G401 (cell line): ENCODE results near the gene CNPY3. TPM values are rescaled to one million over a fixed set of nuclear protein-coding genes. Genes with fewer than 3 reads are reported as not detected.
"Not testable (repeated sequence)": the region's sequence is repeated elsewhere in the genome, so short reads cannot be mapped to it uniquely, and the experiment has no call there.

ENCODE experiments used
- DNase-seq: peaks from one replicate; pipeline ENCODE4 v3.0.0-alpha.2; 2015; ENCODE audit warnings: low spot score
- in situ Hi-C: cut with HindIII; loops from 2 replicates; pipeline ENCODE4 v1.10.0; 2016; ENCODE audit warnings: low sequenced_read_pairs, mixed read lengths
- total RNA-seq: library from RNA; depleted of rRNA; stranded (reverse); fragments of >200 nt; shearing (Covaris generic); gene quantifications from 2 replicates; pipeline ENCODE4 v1.2.3, GENCODE V29; 2014

The CNPY3 gene
- total RNA-seq, 1 experiment from 2014 or later, result 52.5 TPM

GRCh38 chr6:42911171-42912021, 17.9 kb upstream of the CNPY3 start:
- no peak for DNase-seq
- in situ Hi-C loops, result no loop called here

DNA sequence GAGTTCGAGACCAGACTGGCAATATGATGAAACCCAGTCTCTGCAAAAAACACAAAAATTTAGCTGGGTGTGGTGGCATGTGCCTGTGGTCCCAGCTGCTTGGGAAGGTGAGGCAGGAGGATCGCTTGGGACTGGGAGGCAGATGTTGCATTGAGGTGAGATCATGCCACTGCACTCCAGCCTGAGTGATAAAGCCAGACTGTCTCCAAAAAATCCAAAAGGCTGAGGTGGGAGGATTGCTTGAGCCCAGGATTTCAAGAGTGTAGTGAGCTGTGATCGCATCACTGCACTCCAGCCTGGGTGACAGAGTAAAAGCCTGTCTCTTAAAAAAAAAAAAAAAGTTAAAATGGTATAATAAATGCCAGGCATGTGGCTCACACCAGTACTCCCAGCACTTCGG, 14.7 kb upstream of the CNPY3 start:
- no peak for DNase-seq
- in situ Hi-C loops, result no loop called here

- in situ Hi-C loops, result no loop called here
These were observed 13.5 kb upstream of the CNPY3 start, which contains the start of gene PTCRA for GRCh38 chr6:42915732-42916131. Gene PTCRA (plus strand): TSS chr6:42916053. CDS start chr6:42916070, 17 bp downstream.

DNA sequence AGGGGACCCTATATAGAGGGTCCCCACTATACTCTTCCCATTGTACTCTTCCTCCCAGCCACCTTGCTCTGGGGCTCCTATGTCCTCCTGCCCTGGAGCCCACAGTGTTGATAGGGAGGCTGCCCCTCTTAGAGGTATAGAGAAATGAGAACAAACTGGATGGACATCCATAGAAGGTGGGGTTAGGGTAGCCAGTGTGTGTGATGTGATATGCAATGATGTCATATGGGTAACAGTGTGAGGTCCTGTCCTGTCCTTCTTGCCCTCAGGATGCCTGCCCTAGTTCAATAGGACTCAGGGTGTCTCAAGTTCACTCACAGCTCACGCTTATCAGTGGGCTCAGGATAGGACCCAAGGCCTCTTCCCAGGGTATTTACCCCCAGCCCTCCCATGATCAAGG, 13.0 kb upstream of the CNPY3 start:
- DNase-seq, result no peak
- in situ Hi-C loops, result no loop called here

More at GRCh38 chr6:42915732-42916131, 13.5 kb upstream of the CNPY3 start, which contains the start of gene PTCRA:
- DNase-seq, result no peak

DNA sequence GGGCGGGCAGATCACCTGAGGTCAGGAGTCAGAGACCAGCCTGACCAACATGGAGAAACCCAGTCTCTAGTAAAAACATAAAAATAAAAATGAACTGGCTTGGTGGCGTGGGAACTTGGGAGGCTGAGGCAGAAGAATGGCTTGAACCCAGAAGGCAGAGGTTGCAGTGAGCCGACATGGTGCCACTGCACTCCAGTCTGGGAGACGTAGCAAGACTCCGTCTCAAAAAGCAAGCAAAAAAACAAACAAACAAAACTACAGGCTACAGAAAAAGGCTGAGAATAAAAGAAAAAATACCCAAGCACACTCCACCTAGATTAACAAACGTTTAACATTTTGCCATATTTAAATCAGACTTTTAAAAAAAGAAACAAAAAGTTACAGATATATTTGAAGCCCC, 7.5 kb upstream of the CNPY3 start:
- in situ Hi-C loops, result no loop called here
- DNase-seq, result no peak

GRCh38 chr6:42923666-42924065, 5.6 kb upstream of the CNPY3 start:
- no peak for DNase-seq
- in situ Hi-C loops, result no loop called here

- in situ Hi-C loops, result no loop called here
- DNase-seq, result no peak
These were observed 3.9 kb upstream of the CNPY3 start for GRCh38 chr6:42925248-42925857.

DNA sequence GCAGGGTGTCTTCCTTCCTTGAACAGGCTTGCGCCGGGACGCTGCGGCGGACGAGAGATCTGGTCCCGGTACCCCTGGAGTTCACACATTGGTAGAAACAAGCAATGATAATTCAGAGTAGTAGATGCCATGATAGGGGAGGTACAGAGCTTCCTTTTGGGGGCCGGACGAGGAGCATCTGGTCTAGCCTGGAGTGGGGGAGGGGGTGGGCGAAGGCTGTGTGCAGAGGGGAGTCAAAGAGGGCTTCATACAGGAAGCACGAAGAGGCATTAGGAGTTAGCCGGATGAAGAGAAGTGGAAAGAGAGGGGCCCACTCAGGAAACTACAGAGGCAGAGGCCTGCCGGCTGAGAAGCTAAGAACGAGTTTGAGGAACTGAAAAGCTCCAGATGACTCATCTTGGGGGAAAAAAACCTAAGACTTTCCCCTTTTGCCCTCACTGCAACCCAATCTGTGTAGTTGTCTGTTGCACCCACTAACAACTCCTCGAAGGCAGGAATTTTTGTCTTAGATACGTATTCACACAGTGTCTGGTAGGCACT, 611 bp downstream of the CNPY3 start:
- DNase-seq, result no peak
- in situ Hi-C loops, result no loop called here

GRCh38 chr6:42932412-42932811, 3.1 kb downstream of the CNPY3 start:
- no peak for DNase-seq
- in situ Hi-C loops, result no loop called here

- in situ Hi-C loops, result no loop called here
- DNase-seq, result no peak
These were observed 3.9 kb downstream of the CNPY3 start for GRCh38 chr6:42933205-42933604.

- no peak for DNase-seq
- in situ Hi-C loops, result no loop called here
These were observed 6.0 kb downstream of the CNPY3 start for GRCh38 chr6:42935322-42935721.

DNA sequence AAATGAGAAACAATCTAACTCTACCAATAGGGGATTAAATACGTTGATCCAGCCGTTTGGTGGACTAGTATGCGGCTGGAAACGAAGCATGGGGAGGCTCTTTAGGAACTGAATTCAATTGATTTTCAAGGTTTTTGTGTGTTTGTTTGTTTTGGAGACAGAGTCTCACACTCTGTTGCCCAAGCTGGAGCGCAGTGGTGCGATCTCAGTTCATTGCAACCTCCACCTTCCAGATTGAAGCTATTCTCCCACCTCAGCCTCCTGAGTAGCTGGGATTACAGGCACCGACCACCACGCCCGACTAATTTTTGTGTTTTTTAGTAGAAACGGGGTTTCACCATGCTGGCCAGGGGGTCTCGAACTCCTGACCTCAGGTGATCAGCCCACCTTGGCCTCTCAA, 7.1 kb downstream of the CNPY3 start:
- in situ Hi-C loops, result no loop called here
- DNase-seq, result no peak

GRCh38 chr6:42937548-42938427, 8.5 kb downstream of the CNPY3 start:
- DNase-seq, result no peak
- in situ Hi-C loops, result no loop called here

DNA sequence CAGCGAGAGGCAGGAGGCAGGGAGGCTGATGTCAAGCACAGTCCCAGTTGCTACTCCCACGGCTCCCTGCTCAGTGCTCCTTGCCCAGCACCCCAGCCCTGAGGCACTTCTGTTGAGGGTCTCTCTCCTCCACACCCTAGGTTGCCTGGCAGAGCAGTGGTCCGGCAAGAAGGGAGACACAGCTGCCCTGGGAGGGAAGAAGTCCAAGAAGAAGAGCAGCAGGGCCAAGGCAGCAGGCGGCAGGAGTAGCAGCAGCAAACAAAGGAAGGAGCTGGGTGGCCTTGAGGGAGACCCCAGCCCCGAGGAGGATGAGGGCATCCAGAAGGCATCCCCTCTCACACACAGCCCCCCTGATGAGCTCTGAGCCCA, 9.1 kb downstream of the CNPY3 start:
- DNase-seq, result no peak
- in situ Hi-C loops, result no loop called here

- in situ Hi-C loops, result no loop called here
- DNase-seq, result no peak
These were observed 9.9 kb downstream of the CNPY3 start for GRCh38 chr6:42938987-42939809.

DNA sequence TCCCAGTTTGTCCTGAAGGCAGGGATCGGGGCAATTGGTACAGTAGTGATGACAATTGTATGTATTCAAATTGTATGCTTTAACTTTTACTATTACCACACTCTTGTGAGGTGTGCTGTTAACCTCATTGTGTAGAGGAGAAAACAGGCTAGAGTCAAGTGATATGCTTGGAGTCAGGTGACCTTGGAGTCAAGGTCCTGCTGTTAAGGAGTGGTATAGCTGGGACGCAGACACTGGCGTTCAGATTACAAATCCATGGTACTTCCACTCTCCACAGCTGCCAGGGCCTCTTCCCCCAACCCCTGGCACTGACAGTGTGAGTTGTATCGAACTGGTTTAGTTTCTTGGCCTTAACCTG, 10.5 kb downstream of the CNPY3 start:
- DNase-seq, result no peak
- in situ Hi-C loops, result no loop called here

GRCh38 chr6:42940493-42941045, 11.3 kb downstream of the CNPY3 start:
- DNase-seq, result no peak
- in situ Hi-C loops, result no loop called here

DNA sequence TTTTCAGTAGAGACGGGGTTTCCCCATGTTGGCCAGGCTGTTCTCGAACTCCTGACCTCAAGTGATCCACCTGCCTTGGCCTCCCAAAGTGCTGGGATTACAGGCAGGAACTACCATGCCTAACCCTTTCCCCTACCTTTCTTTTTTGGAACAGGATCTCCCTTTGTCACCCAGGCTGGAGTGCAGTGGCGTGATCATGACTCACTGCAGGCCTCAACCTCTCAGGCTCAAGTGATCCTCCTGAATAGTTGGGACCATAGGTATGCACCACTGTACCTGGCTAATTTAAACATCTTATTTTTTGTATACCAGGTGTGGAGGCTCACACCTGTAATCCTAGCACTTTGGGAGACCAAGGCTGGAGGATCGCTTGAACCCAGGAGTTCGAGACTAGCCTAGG, 12.1 kb downstream of the CNPY3 start:
- in situ Hi-C loops, DNase-seq: not testable (repeated sequence)

DNA sequence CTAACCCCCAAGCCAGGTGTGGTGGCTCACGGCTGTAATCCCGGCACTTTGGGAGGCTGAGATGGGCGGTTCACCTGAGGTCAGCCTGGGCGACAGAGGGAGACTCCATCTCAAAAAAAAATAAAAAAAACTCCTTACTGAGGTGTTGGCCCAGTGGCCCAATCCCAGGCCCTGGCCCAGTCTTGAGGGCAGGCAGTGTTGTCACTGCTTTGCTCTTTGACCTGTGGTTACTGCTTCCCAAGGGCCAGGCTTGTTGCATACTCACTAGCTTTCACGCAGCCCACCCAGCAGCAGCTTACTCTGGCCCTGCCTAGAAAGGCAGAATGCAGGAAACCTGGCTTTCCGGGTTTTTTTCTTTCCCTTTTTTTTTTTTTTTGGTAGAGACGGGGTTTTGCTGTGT, 13.2 kb downstream of the CNPY3 start:
- in situ Hi-C loops, result no loop called here

More for the DNA sequence above, 13.2 kb downstream of the CNPY3 start:
- DNase-seq, result no peak
